NCI-H524 treated with DMSO at 0.1 percent for 48 hours (cell line): ENCODE data around the gene CGRRF1.

ENCODE experiments used
- DNase-seq: peaks from one replicate; lab custom pipeline; 2025; lab: John Stamatoyannopoulos, UW

CGRRF1 gene

DNA sequence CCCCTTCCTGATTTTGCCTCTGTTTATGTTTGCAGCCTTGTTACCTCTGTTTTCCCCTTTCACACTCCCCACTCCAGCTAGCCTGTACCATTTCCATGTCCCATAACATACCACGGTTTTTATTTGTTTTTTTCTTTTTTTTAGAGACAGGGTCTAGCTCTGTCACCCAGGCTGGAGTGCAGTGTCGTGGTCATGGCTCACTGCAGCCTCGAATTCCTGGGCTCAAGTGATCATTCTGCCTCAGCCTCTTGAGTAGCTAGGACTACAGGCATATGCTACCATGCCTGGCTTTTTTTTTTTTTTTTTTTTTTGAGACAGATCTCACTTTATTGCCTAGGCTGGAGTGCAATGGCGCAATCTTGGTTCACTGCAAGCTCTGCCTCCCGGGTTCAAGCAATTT lies 38.8 kb downstream of the CGRRF1 start:
- DNase-seq, result no peak

- no peak for DNase-seq
Observed at GRCh38 chr14:54549862-54550261, 40.2 kb downstream of the CGRRF1 start.

GRCh38 chr14:54550514-54550913 lies 40.8 kb downstream of the CGRRF1 start:
- no peak for DNase-seq

GRCh38 chr14:54554401-54554800 lies 44.7 kb downstream of the CGRRF1 start:
- DNase-seq, result peak; percentile 77

GRCh38 chr14:54555651-54556050 lies 45.9 kb downstream of the CGRRF1 start:
- no peak for DNase-seq

- no peak for DNase-seq
Observed at GRCh38 chr14:54556535-54556934, 46.8 kb downstream of the CGRRF1 start.

GRCh38 chr14:54562334-54562733 lies 52.6 kb downstream of the CGRRF1 start:
- no peak for DNase-seq

- DNase-seq, result peak; percentile 68
Observed at GRCh38 chr14:54564071-54564867, 54.6 kb downstream of the CGRRF1 start.

- DNase-seq, result peak; percentile 40
Observed at GRCh38 chr14:54564868-54565784, 55.4 kb downstream of the CGRRF1 start.

- peak; percentile 19 for DNase-seq
Observed at GRCh38 chr14:54565785-54566409, 56.2 kb downstream of the CGRRF1 start.

GRCh38 chr14:54566410-54567223 lies 56.9 kb downstream of the CGRRF1 start, which contains the start of gene SAMD4A:
TSS of gene SAMD4A (plus strand) at chr14:54567128. CDS start at chr14:54567917, 789 bp downstream.
- DNase-seq, result peak; percentile 34

- no peak for DNase-seq
Observed at GRCh38 chr14:54567224-54567638, 57.5 kb downstream of the CGRRF1 start.

DNA sequence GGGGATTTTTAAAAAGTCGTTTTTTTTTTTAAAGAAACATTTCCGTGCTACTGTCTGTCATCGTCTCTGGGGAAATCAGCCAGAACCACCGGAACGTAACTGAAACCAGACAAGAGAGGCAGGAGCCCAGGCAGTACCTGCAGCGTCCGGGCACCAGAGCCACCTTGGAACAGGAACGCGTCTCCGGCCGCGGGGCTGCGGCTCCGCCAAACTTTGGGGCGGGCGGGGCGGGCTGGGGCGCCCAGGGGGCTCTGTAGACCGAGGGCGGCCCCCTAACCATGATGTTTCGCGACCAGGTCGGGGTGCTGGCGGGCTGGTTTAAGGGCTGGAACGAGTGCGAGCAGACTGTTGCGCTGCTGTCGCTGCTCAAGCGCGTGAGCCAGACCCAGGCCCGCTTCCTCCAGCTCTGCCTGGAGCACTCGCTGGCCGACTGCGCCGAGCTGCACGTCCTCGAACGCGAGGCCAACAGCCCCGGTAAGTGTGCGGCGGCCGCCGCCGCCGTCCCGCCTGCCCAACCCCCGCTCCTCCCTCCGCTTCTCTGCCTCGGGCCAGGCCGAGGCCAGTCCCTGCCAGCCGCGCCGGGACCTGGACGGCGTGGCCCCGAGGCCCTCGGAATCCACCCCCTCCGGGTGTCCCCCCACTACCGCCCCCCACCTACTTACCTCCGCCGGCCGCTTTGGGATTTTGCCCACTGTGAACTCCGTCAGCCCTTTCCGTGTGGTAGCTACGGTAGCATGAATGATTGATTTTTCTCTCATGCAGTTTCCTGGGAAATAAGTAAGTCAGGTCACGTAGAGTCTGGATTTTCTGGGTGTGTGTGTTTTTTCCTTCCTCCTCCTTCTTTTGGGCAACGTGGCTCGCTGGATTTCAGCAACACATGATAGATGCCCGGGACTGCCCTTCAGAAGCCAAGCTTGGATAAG lies 58.2 kb downstream of the CGRRF1 start:
- no peak for DNase-seq

- DNase-seq, result no peak
Observed at GRCh38 chr14:54568821-54569595, 59.3 kb downstream of the CGRRF1 start.

DNA sequence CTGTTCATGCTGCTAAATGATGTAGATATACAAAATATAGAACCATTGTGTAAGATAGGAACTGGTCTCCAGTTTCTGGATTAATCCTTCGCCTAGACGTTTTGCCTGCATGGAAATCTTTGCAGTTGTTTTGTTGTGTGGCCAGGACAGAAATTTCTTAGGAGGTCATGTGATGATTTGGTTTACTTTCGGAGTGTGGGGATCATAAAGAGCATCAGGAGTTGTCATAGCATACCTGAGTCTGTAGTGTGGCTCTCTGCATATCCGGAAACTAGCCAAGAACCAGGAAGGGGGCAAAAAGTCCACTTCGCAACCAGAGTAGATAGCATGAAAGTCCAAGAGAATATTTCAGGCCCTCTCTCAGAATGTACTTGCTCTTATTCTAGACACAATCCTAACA lies 60.3 kb downstream of the CGRRF1 start:
- DNase-seq, result no peak

- DNase-seq, result no peak
Observed at GRCh38 chr14:54570631-54571415, 61.1 kb downstream of the CGRRF1 start.

DNA sequence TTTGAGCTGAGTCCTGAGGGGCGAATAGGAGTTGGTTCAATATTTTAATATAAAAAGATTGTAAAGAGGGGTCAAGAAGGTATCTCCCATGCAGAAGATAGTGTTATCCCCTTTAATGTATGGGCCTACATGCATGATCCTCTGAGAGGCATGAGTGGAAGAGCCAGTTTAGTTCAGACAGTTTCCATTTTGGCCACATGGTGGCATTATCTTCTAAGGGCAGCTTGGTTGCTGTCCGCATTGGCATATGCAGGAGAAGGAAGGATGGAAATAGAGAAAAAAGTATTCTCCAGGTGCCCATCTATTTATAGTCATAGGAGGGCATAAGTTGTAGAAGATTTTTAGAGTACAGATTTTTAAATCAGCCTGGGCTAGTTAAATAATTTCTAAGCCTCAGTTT lies 62.6 kb downstream of the CGRRF1 start:
- DNase-seq, result no peak

- no peak for DNase-seq
Observed at GRCh38 chr14:54574528-54574927, 64.8 kb downstream of the CGRRF1 start.

GRCh38 chr14:54577494-54577893 lies 67.8 kb downstream of the CGRRF1 start:
- DNase-seq, result no peak
